Kasumi-1 (cell line): Measurements from ENCODE around the gene AKAP5.

Experiments used
- DNase-seq, 2 experiments: peaks; one replicate each; lab custom pipeline; 2025; lab: John Stamatoyannopoulos, UW

Gene AKAP5

GRCh38 chr14:64461221-64461620 lies 4.1 kb upstream of the AKAP5 start:
- no peak for DNase-seq

GRCh38 chr14:64463195-64463594 lies 2.1 kb upstream of the AKAP5 start:
- no peak for DNase-seq

- no peak for DNase-seq
Measured at GRCh38 chr14:64463873-64464272, 1.4 kb upstream of the AKAP5 start.

GRCh38 chr14:64464651-64465050 lies 648 bp upstream of the AKAP5 start:
- DNase-seq, result no peak

GRCh38 chr14:64465831-64466554 lies 694 bp downstream of the AKAP5 start:
- DNase-seq, result peak; percentile 19 to 35

- DNase-seq, result no peak
Measured at GRCh38 chr14:64467101-64467500, 1.8 kb downstream of the AKAP5 start.

GRCh38 chr14:64467566-64467965 lies 2.3 kb downstream of the AKAP5 start:
- no peak for DNase-seq

- no peak for DNase-seq
Measured at GRCh38 chr14:64468451-64468850, 3.2 kb downstream of the AKAP5 start.

GRCh38 chr14:64474041-64474440 lies 8.7 kb downstream of the AKAP5 start:
- no peak for DNase-seq

- no peak for DNase-seq
Measured at GRCh38 chr14:64474698-64475097, 9.4 kb downstream of the AKAP5 start.

- DNase-seq, result no peak
Measured at GRCh38 chr14:64475585-64476273, 10.4 kb downstream of the AKAP5 start.

GRCh38 chr14:64476438-64476837 lies 11.1 kb downstream of the AKAP5 start:
- no peak for DNase-seq

GRCh38 chr14:64478634-64479250 lies 13.4 kb downstream of the AKAP5 start:
- DNase-seq, result peak; percentile 33 to 49

GRCh38 chr14:64488590-64489099 lies 23.3 kb downstream of the AKAP5 start:
- no peak for DNase-seq

- DNase-seq, result no peak
Measured at GRCh38 chr14:64491637-64492036, 26.3 kb downstream of the AKAP5 start.

- DNase-seq, result no peak
Measured at GRCh38 chr14:64493455-64493854, 28.2 kb downstream of the AKAP5 start.

GRCh38 chr14:64495252-64495651 lies 30.0 kb downstream of the AKAP5 start:
- DNase-seq, result no peak

GRCh38 chr14:64496764-64497163 lies 31.5 kb downstream of the AKAP5 start:
- no peak for DNase-seq

- DNase-seq, result no peak
Measured at GRCh38 chr14:64500088-64500487, 34.8 kb downstream of the AKAP5 start.

GRCh38 chr14:64501411-64502171 lies 36.3 kb downstream of the AKAP5 start:
- DNase-seq, result no peak

- DNase-seq, result no peak
Measured at GRCh38 chr14:64502456-64502855, 37.2 kb downstream of the AKAP5 start.

GRCh38 chr14:64502887-64503433 lies 37.7 kb downstream of the AKAP5 start:
- DNase-seq, result peak in 1 of 2 experiments; percentile 30
